T-helper 17 cell (primary cell): ENCODE results near the gene JPH3. TPM values are rescaled to one million over a fixed set of nuclear protein-coding genes. Genes with fewer than 3 reads are reported as not detected.

ENCODE experiments used
- ATAC-seq: fragments of 150-1000 bp; cut with Tn5 transposase; 2 replicates; pipeline ENCODE4 v1.10.0; 2021; ENCODE audit warnings: mild to moderate bottlenecking, moderate library complexity
- DNase-seq, 3 donors: peaks; one replicate each; pipeline versions ENCODE4 v3.0.0 to v3.0.0-alpha.2; 2020 to 2021
- H3K9me3 ChIP-seq: one replicate; pipeline ENCODE4 v1.7.0; 2013; ENCODE audit warnings: low read length, mild to moderate bottlenecking; ENCODE audit not compliant: control insufficient read depth, poor library complexity, severe bottlenecking
- H3K27ac Mint-ChIP-seq: one replicate; pipeline ENCODE4 v1.8.0; 2022; ENCODE audit warnings: mild to moderate bottlenecking, moderate library complexity, mixed read lengths
- H3K27me3 Mint-ChIP-seq: one replicate; pipeline ENCODE4 v1.8.0; 2022; ENCODE audit warnings: mixed read lengths
- H3K36me3 Mint-ChIP-seq: one replicate; pipeline ENCODE4 v1.8.0; 2022; ENCODE audit warnings: low read depth, mixed read lengths
- H3K4me1 Mint-ChIP-seq: one replicate; pipeline ENCODE4 v1.8.0; 2022; ENCODE audit warnings: mild to moderate bottlenecking, mixed read lengths
- H3K4me3 Mint-ChIP-seq: one replicate; pipeline ENCODE4 v1.8.0; 2022; ENCODE audit warnings: mild to moderate bottlenecking, moderate library complexity, mixed read lengths
- total RNA-seq, 4 donors: library from RNA in 2 of 4; stranded (reverse) in 2 of 4; gene quantifications; one replicate each; pipeline ENCODE4 v1.2.3 and lab custom pipeline; 2022 to 2026

JPH3 gene
- total RNA-seq, 2 donors from 2014 or later: 0.08 TPM; not detected in 1

GRCh38 chr16:87741700-87742415, 139.6 kb downstream of the JPH3 start:
- no peak for ATAC-seq

GRCh38 chr16:87742781-87743490, 140.6 kb downstream of the JPH3 start:
- Mint-ChIP-seq H3K36me3 (peaks cover 7% of the 10 kb centered on the region), H3K27ac (no peak overlapping the region), H3K4me1 (peaks cover 13% of the 10 kb centered on the region), H3K27me3 (no peaks in the 10 kb centered on the region), H3K4me3 (no peak overlapping the region)
- no peak for DNase-seq
- no peak for ATAC-seq
- H3K9me3 ChIP-seq: no peaks in the 10 kb centered on the region

More at GRCh38 chr16:87741700-87742415, 139.6 kb downstream of the JPH3 start:
- H3K4me1 Mint-ChIP-seq: peaks cover 13% of the 10 kb centered on the region
- peak overlapping the region; percentile 19 for H3K27ac Mint-ChIP-seq
- H3K27me3 Mint-ChIP-seq: no peaks in the 10 kb centered on the region
- no peaks in the 10 kb centered on the region for H3K9me3 ChIP-seq
- H3K4me3 Mint-ChIP-seq: no peak overlapping the region
- no peak for DNase-seq
- peaks cover 7% of the 10 kb centered on the region for H3K36me3 Mint-ChIP-seq

- H3K36me3 Mint-ChIP-seq: peaks cover 7% of the 10 kb centered on the region
- H3K27me3 Mint-ChIP-seq: no peaks in the 10 kb centered on the region
- H3K4me3 Mint-ChIP-seq: no peak overlapping the region
- no peak overlapping the region for H3K27ac Mint-ChIP-seq
- ATAC-seq: no peak
- no peaks in the 10 kb centered on the region for H3K9me3 ChIP-seq
- peaks cover 13% of the 10 kb centered on the region for H3K4me1 Mint-ChIP-seq
- DNase-seq: no peak
Measured at GRCh38 chr16:87744750-87745514, 142.6 kb downstream of the JPH3 start.

DNA sequence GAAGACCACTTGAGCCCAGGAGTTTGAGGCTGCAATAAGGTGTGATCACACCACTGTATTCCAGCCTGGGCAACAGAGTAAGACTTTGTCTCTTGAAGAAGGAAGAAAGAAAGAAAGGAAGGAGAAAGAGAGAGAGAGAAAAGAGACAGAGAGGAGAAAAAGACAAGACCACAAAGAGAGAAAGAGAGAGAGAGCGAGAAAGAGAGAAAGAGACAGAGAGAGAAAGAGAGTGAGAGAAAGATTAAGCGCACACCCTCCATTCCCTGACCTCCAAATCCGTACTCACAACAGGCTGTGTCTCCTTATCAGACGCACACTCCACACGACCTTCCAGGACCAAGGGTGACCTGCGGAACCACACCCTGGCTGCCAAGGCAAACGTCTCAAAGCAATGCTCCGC, 143.9 kb downstream of the JPH3 start:
- DNase-seq: no peak
- Mint-ChIP-seq H3K36me3 (peaks cover 5% of the 10 kb centered on the region), H3K27ac (no peak overlapping the region), H3K4me1 (peaks cover 10% of the 10 kb centered on the region), H3K27me3 (no peaks in the 10 kb centered on the region), H3K4me3 (no peak overlapping the region)
- no peaks in the 10 kb centered on the region for H3K9me3 ChIP-seq
- ATAC-seq: no peak

Other genes with a start within 250 kb of the JPH3 start
- 10 to 100 TPM; 32.7 to 41.7 TPM for gene FBXO31, start 218.7 kb upstream of the JPH3 start, total RNA-seq
- 100 to 1,000 TPM in 1 of 2 donors, 10 to 100 TPM in 1; 90.6 to 102 TPM for gene MAP1LC3B, start 210.2 kb upstream of the JPH3 start, total RNA-seq
- 10 to 100 TPM; 16.5 to 17.7 TPM for gene ZCCHC14, start 109.5 kb upstream of the JPH3 start, total RNA-seq
- gene KLHDC4, start 163.5 kb downstream of the JPH3 start, total RNA-seq: 10 to 100 TPM; 67.7 to 93.3 TPM